ENCODE data around the gene CBLN3.

Gene CBLN3

DNA sequence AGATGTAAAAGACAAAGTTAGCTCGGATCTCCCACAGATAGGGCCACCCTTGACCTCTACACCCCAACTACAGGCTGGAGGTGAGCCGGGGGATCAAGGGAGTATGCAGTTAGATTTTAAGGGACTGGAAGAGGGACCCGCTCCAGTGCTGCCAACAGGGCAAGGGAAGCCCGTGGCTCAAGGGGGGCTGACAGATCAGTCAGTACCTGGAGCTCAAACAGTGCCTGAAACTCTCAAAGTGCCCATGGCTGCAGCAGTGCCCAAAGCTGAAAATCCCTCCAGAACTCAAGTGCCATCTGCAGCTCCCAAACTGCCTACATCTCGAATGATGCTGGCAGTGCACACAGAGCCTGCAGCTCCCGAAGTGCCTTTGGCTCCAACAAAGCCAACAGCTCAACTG, 20.3 kb downstream of the CBLN3 start:
- TF ChIP-seq SP2 (tag by site-specific recombination; IDR thresholded peaks at IDR 0.05) (no peak), ZNF768 (tag by site-specific recombination; IDR thresholded peaks at IDR 0.05) (no peak), IKZF3 (tag by site-specific recombination; IDR thresholded peaks at IDR 0.05) (no peak), HOXD13 (CRISPR knock-in tag; IDR thresholded peaks at IDR 0.05; ENCODE audit: borderline replicate concordance) (no peak), OSR2 (tag by site-specific recombination; IDR thresholded peaks at IDR 0.05) (no peak), ZNF501 (tag by site-specific recombination; IDR thresholded peaks at IDR 0.05) (no peak)
- TF ChIP-seq, protein P1, sequence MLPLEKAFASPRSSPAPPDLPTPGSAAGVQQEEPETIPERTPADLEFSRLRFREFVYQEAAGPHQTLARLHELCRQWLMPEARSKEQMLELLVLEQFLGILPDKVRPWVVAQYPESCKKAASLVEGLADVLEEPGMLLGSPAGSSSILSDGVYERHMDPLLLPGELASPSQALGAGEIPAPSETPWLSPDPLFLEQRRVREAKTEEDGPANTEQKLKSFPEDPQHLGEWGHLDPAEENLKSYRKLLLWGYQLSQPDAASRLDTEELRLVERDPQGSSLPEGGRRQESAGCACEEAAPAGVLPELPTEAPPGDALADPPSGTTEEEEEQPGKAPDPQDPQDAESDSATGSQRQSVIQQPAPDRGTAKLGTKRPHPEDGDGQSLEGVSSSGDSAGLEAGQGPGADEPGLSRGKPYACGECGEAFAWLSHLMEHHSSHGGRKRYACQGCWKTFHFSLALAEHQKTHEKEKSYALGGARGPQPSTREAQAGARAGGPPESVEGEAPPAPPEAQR (tag by site-specific recombination; IDR thresholded peaks at IDR 0.05): no peak
- Histone ChIP-seq H3K9me3 (ENCODE audit: control insufficient read depth, insufficient read depth, low read depth, low read length) (no peaks in the 10 kb centered on the region), H3K27ac (ENCODE audit: extremely low read depth, low read depth, low read length) (no peak overlapping the region), H3K4me3 (ENCODE audit: low read depth, low read length) (no peak overlapping the region), H3K4me1 (ENCODE audit: control insufficient read depth, insufficient read depth, low read length) (no peaks in the 10 kb centered on the region), H3K36me3 (ENCODE audit: control insufficient read depth in 2 of 2, insufficient read depth in 1 of 2, low read length in 2 of 2) (peaks cover 0 to 71% of the 10 kb centered on the region in 2 experiments; a peak in 1 of 3 replicates)
- ChIA-PET POLR2A (interaction anchor here (0.6 to 0.8 kb wide), 3 partner anchors 9 to 43 kb away, joined by 3 to 7 read pairs (median 4); no protein-coding TSS in a partner anchor), CTCF (interaction anchor here (0.7 to 1.7 kb wide), 6 partner anchors 8 to 193 kb away, joined by 3 to 9 read pairs (median 4); no protein-coding TSS in a partner anchor)

DNA sequence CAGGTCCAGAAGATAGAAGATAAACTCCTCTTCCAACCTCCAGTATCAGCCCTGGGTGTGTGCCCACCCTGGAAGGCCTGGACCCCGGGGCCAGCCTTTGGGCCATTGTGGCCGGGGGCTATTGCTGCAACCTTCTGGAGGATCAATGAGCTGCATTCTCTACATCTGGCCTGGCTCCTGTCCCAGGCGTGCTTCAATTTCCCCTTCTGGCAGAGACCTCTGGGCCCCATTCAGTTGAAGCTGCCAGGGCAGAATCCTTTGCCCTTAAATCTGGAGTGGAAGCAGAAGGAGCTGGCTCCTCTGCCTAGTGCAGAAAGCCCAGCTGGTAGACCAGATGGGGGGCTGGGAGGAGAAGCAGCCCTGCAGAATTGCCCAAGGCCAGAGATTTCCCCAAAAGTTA, 20.7 kb downstream of the CBLN3 start:
- Histone ChIP-seq H3K36me3 (ENCODE audit: control insufficient read depth in 2 of 2, insufficient read depth in 1 of 2, low read length in 2 of 2) (peaks cover 0 to 66% of the 10 kb centered on the region in 2 experiments; a peak in 1 of 3 replicates), H3K4me3 (ENCODE audit: low read depth, low read length) (no peak overlapping the region), H3K9me3 (ENCODE audit: control insufficient read depth, insufficient read depth, low read depth, low read length) (no peaks in the 10 kb centered on the region), H3K4me1 (ENCODE audit: control insufficient read depth, insufficient read depth, low read length) (no peaks in the 10 kb centered on the region), H3K27ac (ENCODE audit: extremely low read depth, low read depth, low read length) (no peak overlapping the region)
- CTCF ChIA-PET: interaction anchor here (0.7 to 1.7 kb wide), 6 partner anchors 9 to 194 kb away, joined by 3 to 9 read pairs (median 4); no protein-coding TSS in a partner anchor
- POLR2A ChIA-PET: interaction anchor here (0.6 to 0.8 kb wide), 3 partner anchors 9 to 43 kb away, joined by 3 to 7 read pairs (median 4); no protein-coding TSS in a partner anchor
- TF ChIP-seq ZBTB20 (tag by site-specific recombination; IDR thresholded peaks at IDR 0.05): no peak
- no peak for TF ChIP-seq ZNF514 (tag by site-specific recombination; IDR thresholded peaks at IDR 0.05)
- TF ChIP-seq, protein P2, sequence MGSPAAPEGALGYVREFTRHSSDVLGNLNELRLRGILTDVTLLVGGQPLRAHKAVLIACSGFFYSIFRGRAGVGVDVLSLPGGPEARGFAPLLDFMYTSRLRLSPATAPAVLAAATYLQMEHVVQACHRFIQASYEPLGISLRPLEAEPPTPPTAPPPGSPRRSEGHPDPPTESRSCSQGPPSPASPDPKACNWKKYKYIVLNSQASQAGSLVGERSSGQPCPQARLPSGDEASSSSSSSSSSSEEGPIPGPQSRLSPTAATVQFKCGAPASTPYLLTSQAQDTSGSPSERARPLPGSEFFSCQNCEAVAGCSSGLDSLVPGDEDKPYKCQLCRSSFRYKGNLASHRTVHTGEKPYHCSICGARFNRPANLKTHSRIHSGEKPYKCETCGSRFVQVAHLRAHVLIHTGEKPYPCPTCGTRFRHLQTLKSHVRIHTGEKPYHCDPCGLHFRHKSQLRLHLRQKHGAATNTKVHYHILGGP (tag by site-specific recombination; IDR thresholded peaks at IDR 0.05): no peak
- TF ChIP-seq GLI2 (tag by site-specific recombination; IDR thresholded peaks at IDR 0.05; ENCODE audit: borderline replicate concordance, low read depth): no peak
- TF ChIP-seq ZNF747 (tag by site-specific recombination; IDR thresholded peaks at IDR 0.05): no peak
- TF ChIP-seq ZNF510 (tag by site-specific recombination; IDR thresholded peaks at IDR 0.05; ENCODE audit: insufficient replicate concordance): no peak
- no peak for TF ChIP-seq ZNF777 (tag by site-specific recombination; IDR thresholded peaks at IDR 0.05; ENCODE audit: borderline replicate concordance)
- no peak for TF ChIP-seq OSR2 (tag by site-specific recombination; IDR thresholded peaks at IDR 0.05)
- no peak for TF ChIP-seq ZNF658 (tag by site-specific recombination; IDR thresholded peaks at IDR 0.05)
- no peak for TF ChIP-seq ZNF624 (tag by site-specific recombination; IDR thresholded peaks at IDR 0.05)
- no peak for TF ChIP-seq ZNF571 (tag by site-specific recombination; IDR thresholded peaks at IDR 0.05)

DNA sequence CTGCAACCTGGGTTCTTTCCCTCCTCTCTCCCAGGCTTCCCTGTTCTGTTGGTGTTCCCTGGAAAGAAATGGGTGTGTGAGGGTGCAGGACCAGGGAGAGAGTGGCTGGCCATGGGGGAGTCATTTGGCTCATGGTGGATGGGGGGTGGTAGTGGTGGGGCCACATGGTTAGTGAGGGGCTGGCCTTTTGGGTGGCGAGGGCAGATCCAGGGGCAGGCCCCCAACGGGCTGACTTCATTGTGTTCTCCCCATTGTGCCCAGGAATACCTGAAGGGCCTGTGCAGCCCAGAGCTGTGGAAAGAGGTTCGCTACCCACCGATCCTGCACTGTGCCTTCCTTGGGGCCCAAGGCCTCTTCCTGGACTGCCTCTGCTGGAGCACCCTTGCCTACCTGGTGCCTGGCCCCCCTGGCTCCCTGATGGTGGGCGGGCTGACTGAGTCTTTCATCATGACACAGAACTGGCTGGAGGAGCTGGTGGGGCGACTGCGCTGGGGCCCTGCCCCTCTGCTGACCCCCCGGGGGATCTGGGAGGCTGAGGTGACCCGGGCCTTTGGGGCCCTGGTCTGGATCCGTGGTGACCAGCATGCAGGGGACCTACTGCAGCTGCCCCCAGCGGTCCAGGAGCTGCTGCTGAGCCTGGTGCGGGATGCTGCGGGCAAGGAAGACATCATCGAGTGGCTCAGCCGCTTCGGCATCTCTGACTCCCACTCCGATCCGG, 21.7 kb downstream of the CBLN3 start:
- no peaks in the 10 kb centered on the region for H3K9me3 ChIP-seq (ENCODE audit: control insufficient read depth, insufficient read depth, low read depth, low read length)
- no peaks in the 10 kb centered on the region for H3K4me1 ChIP-seq (ENCODE audit: control insufficient read depth, insufficient read depth, low read length)
- ChIA-PET POLR2A (no interaction called here), CTCF (interaction anchor here (0.5 to 1.7 kb wide), 5 partner anchors 10 to 186 kb away, joined by 3 to 9 read pairs (median 4); no protein-coding TSS in a partner anchor)
- no peak overlapping the region for H3K27ac ChIP-seq (ENCODE audit: extremely low read depth, low read depth, low read length)
- H3K36me3 ChIP-seq (ENCODE audit: control insufficient read depth in 2 of 2, insufficient read depth in 1 of 2, low read length in 2 of 2): peaks cover 0 to 56% of the 10 kb centered on the region in 2 experiments; a peak in 1 of 3 replicates
- no peak overlapping the region for H3K4me3 ChIP-seq (ENCODE audit: low read depth, low read length)
- no peak for TF ChIP-seq TCF7L2 (IDR thresholded peaks at IDR 0.05; ENCODE audit: borderline replicate concordance, low read depth, low read length)
- TF ChIP-seq, protein P3, sequence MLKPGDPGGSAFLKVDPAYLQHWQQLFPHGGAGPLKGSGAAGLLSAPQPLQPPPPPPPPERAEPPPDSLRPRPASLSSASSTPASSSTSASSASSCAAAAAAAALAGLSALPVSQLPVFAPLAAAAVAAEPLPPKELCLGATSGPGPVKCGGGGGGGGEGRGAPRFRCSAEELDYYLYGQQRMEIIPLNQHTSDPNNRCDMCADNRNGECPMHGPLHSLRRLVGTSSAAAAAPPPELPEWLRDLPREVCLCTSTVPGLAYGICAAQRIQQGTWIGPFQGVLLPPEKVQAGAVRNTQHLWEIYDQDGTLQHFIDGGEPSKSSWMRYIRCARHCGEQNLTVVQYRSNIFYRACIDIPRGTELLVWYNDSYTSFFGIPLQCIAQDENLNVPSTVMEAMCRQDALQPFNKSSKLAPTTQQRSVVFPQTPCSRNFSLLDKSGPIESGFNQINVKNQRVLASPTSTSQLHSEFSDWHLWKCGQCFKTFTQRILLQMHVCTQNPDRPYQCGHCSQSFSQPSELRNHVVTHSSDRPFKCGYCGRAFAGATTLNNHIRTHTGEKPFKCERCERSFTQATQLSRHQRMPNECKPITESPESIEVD (tag by site-specific recombination; IDR thresholded peaks at IDR 0.05): no peak
- TF ChIP-seq ZNF19 (tag by site-specific recombination; IDR thresholded peaks at IDR 0.05; ENCODE audit: low read depth): no peak
- TF ChIP-seq ZFP41 (tag by site-specific recombination; IDR thresholded peaks at IDR 0.05; ENCODE audit: borderline replicate concordance): no peak
- no peak for TF ChIP-seq ZFHX2 (tag by site-specific recombination; conservative IDR thresholded peaks at IDR 0.05)
- TF ChIP-seq ZNF132 (tag by site-specific recombination; IDR thresholded peaks at IDR 0.05; ENCODE audit: borderline replicate concordance): no peak
